ENCODE results near the gene GTF2IRD1. TPM values are rescaled to one million over a fixed set of nuclear protein-coding genes. Genes with fewer than 3 reads are reported as not detected.
A peak's percentile ranks its signal among the peaks of the same experiment; 100 is the strongest.

GTF2IRD1 gene
- total RNA-seq, 2 donors from 2014 or later, result not detected

DNA sequence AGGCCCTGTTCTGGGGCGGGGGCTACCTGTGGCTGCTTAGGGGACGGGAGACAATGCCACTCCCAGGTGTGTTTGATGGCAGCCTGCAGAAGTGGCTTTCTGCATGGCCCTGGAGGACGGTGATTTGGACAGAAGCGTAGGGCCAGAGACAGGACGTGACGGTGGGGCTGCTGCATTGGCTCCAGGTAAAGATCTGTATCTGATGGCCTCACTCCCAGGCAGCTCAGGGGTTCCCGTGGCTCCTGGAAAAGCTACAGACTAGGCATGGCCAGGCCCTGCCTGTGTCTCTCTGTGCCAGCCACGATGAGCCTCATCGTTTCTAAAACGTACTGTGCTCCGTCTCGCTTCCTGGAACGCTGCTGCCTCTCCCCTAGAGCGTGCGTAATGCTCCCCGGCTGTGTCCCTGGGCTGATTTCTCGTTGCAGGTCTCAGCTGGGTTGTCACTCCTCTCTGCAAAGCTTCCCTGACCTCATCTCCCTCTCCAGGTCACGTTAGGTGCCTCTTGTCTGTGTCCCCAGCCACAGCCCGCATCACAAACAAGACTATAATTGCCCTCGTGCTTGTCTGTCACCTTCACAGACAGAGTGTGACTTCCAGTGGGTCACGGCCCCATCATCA is 12.6 kb downstream of the GTF2IRD1 start:
- H3K36me3 Mint-ChIP-seq, result no peaks in the 10 kb centered on the region
- peak in 1 of 2 donors; percentile 18 for ATAC-seq
- DNase-seq (ENCODE audit: low spot score), result no peak
- H3K9me3 Mint-ChIP-seq, result no peaks in the 10 kb centered on the region
- H3K27ac Mint-ChIP-seq, result no peak overlapping the region
- H3K27me3 Mint-ChIP-seq, result peaks cover 0 to 2% of the 10 kb centered on the region in 2 donors
- H3K4me1 Mint-ChIP-seq (ENCODE audit: low read depth in 2 of 2), result no peaks in the 10 kb centered on the region
- H3K4me3 Mint-ChIP-seq, result no peak overlapping the region

GRCh38 chr7:74467876-74468275 is 14.2 kb downstream of the GTF2IRD1 start:
- no peaks in the 10 kb centered on the region for H3K9me3 Mint-ChIP-seq
- H3K27me3 Mint-ChIP-seq, result peaks cover 0 to 2% of the 10 kb centered on the region in 2 donors
- H3K4me3 Mint-ChIP-seq, result no peak overlapping the region

DNA sequence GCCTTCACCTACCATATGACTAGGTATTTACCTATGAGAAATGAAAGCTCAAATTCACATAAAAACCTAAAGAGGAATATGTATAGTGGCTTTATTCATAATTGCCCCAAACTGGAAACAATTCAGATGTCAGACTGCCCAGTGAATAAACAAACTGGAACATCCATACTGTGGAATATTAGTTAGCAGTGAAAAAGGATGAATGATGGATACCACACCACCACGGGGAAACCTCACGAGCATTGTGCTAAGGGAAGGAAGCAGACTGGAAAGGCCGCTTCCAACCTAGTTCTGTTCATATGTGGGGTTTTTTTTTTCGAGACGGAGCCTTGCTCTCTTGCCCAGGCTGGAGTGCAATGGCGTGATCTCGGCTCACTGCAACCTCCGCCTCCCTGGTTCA is 16.8 kb downstream of the GTF2IRD1 start:
- Mint-ChIP-seq H3K4me3 (no peak overlapping the region), H3K4me1 (ENCODE audit: low read depth in 2 of 2) (no peaks in the 10 kb centered on the region), H3K27ac (no peak overlapping the region), H3K36me3 (no peaks in the 10 kb centered on the region), H3K27me3 (no peaks in the 10 kb centered on the region), H3K9me3 (no peaks in the 10 kb centered on the region)
- ATAC-seq, result no peak
- no peak for DNase-seq (ENCODE audit: low spot score)

More at GRCh38 chr7:74467876-74468275, 14.2 kb downstream of the GTF2IRD1 start:
- H3K4me1 Mint-ChIP-seq (ENCODE audit: low read depth in 2 of 2), result no peaks in the 10 kb centered on the region
- H3K27ac Mint-ChIP-seq, result no peak overlapping the region
- H3K36me3 Mint-ChIP-seq, result no peaks in the 10 kb centered on the region
- ATAC-seq (no peak), DNase-seq (ENCODE audit: low spot score) (no peak)

- no peaks in the 10 kb centered on the region for H3K27me3 Mint-ChIP-seq
- H3K9me3 Mint-ChIP-seq, result no peaks in the 10 kb centered on the region
Measured at GRCh38 chr7:74473116-74473515, 19.4 kb downstream of the GTF2IRD1 start.

DNA sequence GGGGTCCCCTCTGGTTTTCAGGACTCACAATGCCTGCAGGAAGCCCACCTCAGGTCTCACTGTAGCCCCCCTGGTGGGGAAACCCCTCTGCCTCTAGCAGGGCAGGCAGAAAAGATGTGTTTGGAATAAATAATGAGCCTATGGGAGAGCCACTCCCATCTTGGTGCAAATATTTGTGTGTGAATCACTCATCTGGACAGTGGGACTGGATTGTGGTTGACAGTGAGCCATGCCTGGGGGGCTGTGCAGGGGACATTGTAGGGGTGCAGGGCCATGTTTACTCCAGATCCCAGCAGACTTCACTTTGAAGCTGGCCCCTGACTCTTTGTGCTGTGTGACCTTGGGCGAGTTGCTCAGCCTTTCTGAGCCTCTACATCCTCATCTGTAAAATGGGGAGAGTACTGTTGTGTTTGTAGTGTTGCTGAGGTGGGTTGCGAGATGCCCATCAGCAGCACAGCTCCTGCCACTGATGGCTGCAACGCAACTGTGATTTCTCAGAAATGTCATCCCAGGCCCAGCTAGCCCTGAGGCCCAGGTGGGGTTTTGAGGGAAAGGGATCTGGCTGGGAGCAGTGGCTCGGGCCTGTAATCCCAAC is 20.7 kb downstream of the GTF2IRD1 start:
- no peaks in the 10 kb centered on the region for H3K27me3 Mint-ChIP-seq
- ATAC-seq (peak in 1 of 2 donors; percentile 18), DNase-seq (ENCODE audit: low spot score) (no peak)
- no peak overlapping the region for H3K27ac Mint-ChIP-seq
- no peaks in the 10 kb centered on the region for H3K9me3 Mint-ChIP-seq
- H3K4me3 Mint-ChIP-seq, result no peak overlapping the region
- H3K4me1 Mint-ChIP-seq (ENCODE audit: low read depth in 2 of 2), result peaks cover 0 to 5% of the 10 kb centered on the region in 2 donors
- no peaks in the 10 kb centered on the region for H3K36me3 Mint-ChIP-seq

More at GRCh38 chr7:74473116-74473515, 19.4 kb downstream of the GTF2IRD1 start:
- H3K4me3 Mint-ChIP-seq, result no peak overlapping the region
- no peaks in the 10 kb centered on the region for H3K36me3 Mint-ChIP-seq
- peaks cover 0 to 3% of the 10 kb centered on the region in 2 donors for H3K4me1 Mint-ChIP-seq (ENCODE audit: low read depth in 2 of 2)
- DNase-seq (ENCODE audit: low spot score) (no peak), ATAC-seq (no peak)
- no peak overlapping the region for H3K27ac Mint-ChIP-seq

- peaks cover 0 to 8% of the 10 kb centered on the region in 2 donors for H3K4me1 Mint-ChIP-seq (ENCODE audit: low read depth in 2 of 2)
- H3K36me3 Mint-ChIP-seq, result no peaks in the 10 kb centered on the region
- H3K27ac Mint-ChIP-seq, result no peak overlapping the region
- ATAC-seq (no peak), DNase-seq (ENCODE audit: low spot score) (no peak)
- H3K9me3 Mint-ChIP-seq, result no peaks in the 10 kb centered on the region
- H3K4me3 Mint-ChIP-seq, result no peak overlapping the region
- H3K27me3 Mint-ChIP-seq, result peaks cover 0 to 2% of the 10 kb centered on the region in 2 donors
Measured at GRCh38 chr7:74475243-74475986, 21.7 kb downstream of the GTF2IRD1 start.

DNA sequence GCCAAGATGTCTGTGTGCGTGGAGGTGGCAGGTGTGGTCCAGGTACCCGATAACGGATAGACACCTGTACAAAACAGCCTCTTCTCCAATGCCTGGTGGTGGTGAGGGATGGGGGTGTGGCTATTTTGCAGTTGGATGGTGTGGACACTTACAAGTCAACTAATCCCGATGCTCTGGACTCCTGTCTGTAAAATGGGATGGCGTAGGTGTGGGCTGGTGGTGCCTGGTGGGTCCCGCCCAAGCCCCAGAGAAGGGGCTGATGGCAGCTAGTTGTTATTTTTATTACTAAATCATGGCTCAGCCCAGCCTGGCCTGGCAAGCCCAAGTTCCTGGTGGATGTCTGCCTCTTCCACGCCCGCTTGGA is 22.3 kb downstream of the GTF2IRD1 start:
- Mint-ChIP-seq H3K9me3 (no peaks in the 10 kb centered on the region), H3K36me3 (no peaks in the 10 kb centered on the region), H3K4me1 (ENCODE audit: low read depth in 2 of 2) (peaks cover 0 to 8% of the 10 kb centered on the region in 2 donors), H3K27me3 (peaks cover 0 to 2% of the 10 kb centered on the region in 2 donors), H3K27ac (no peak overlapping the region), H3K4me3 (no peak overlapping the region)
- ATAC-seq (no peak), DNase-seq (ENCODE audit: low spot score) (no peak)

DNA sequence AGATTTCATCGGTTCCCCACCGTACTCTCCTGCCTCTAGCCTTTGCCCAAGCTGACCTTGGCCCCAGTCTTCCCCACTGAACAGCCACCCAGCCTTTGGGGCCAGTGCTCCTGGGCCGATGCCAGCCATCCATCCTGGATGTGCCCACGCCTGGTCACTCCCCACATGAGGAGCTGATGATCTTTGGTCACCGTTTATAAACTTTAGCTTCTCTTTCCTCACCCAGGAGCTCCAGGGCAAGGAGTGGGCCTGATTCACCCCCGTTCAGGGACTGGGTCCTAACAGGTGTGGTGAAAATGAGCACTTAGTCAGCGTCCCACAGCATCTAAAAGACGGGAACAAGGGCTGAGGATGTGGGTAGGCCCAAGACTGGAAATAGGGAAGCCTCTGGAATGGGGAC is 22.9 kb downstream of the GTF2IRD1 start:
- Mint-ChIP-seq H3K36me3 (no peaks in the 10 kb centered on the region), H3K9me3 (no peaks in the 10 kb centered on the region), H3K27ac (no peak overlapping the region), H3K4me1 (ENCODE audit: low read depth in 2 of 2) (peaks cover 0 to 8% of the 10 kb centered on the region in 2 donors), H3K27me3 (peaks cover 0 to 2% of the 10 kb centered on the region in 2 donors), H3K4me3 (no peak overlapping the region)
- DNase-seq (ENCODE audit: low spot score) (no peak), ATAC-seq (no peak)

- Mint-ChIP-seq H3K27me3 (peaks cover 4 to 7% of the 10 kb centered on the region in 2 donors), H3K4me1 (ENCODE audit: low read depth in 2 of 2) (peaks cover 0 to 8% of the 10 kb centered on the region in 2 donors), H3K36me3 (no peaks in the 10 kb centered on the region)
Measured at GRCh38 chr7:74478671-74479065, 25.0 kb downstream of the GTF2IRD1 start.

GRCh38 chr7:74479066-74479781 is 25.5 kb downstream of the GTF2IRD1 start:
- ATAC-seq, result no peak
- no peaks in the 10 kb centered on the region for H3K9me3 Mint-ChIP-seq
- no peak overlapping the region for H3K27ac Mint-ChIP-seq
- no peak overlapping the region for H3K4me3 Mint-ChIP-seq
- DNase-seq (ENCODE audit: low spot score), result no peak
- peaks cover 0 to 8% of the 10 kb centered on the region in 2 donors for H3K4me1 Mint-ChIP-seq (ENCODE audit: low read depth in 2 of 2)
- peaks cover 4 to 7% of the 10 kb centered on the region in 2 donors for H3K27me3 Mint-ChIP-seq
- H3K36me3 Mint-ChIP-seq, result no peaks in the 10 kb centered on the region

More at GRCh38 chr7:74478671-74479065, 25.0 kb downstream of the GTF2IRD1 start:
- Mint-ChIP-seq H3K9me3 (no peaks in the 10 kb centered on the region), H3K27ac (no peak overlapping the region), H3K4me3 (no peak overlapping the region)
- no peak for DNase-seq (ENCODE audit: low spot score)
- no peak for ATAC-seq

DNA sequence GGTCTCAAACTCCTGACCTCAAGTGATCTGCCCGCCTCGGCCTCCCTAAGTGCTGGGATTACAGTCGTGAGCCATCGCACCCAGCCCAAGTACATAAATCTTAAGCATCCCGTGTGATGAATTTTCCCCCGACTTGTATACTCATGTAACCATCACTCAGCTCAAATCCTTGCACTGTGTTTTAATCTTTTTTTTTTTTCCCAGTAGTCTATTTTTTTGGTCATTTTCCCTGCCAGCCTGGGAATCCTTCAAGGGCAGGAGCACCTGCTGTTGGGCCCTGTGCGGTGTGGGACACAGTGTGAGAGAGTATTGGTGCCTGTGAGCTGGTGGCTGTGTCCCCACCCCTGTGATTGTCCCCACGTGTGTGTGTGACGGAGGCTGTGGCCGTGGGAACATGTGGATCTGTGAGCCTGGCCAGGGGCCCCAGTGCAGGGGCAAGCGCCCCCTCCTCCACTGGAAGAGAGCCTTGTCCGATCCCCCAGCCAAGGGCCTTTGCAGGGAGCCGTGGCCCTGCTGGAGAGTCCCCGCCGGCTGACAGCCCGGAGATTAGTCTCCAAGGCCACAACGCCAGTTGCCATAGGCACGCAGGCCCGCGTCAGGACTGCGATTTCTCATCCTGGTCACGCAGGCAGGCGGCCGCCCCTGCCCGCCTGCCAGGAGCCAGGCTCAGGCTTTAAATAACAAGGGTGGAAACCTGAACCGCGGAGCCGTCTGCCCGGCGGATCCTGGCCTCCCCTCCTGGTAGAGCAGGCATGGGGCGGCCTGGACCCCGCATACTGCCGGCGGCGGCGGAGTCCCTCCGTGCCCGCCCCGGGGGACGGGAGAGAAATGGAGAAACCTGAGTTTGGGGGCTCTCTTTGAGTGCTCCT is 26.5 kb downstream of the GTF2IRD1 start:
- peaks cover 4 to 7% of the 10 kb centered on the region in 2 donors for H3K27me3 Mint-ChIP-seq
- H3K4me3 Mint-ChIP-seq, result no peak overlapping the region
- DNase-seq (ENCODE audit: low spot score) (no peak), ATAC-seq (no peak)
- no peak overlapping the region for H3K27ac Mint-ChIP-seq
- H3K36me3 Mint-ChIP-seq, result no peaks in the 10 kb centered on the region
- H3K9me3 Mint-ChIP-seq, result no peaks in the 10 kb centered on the region
- peaks cover 0 to 8% of the 10 kb centered on the region in 2 donors for H3K4me1 Mint-ChIP-seq (ENCODE audit: low read depth in 2 of 2)

DNA sequence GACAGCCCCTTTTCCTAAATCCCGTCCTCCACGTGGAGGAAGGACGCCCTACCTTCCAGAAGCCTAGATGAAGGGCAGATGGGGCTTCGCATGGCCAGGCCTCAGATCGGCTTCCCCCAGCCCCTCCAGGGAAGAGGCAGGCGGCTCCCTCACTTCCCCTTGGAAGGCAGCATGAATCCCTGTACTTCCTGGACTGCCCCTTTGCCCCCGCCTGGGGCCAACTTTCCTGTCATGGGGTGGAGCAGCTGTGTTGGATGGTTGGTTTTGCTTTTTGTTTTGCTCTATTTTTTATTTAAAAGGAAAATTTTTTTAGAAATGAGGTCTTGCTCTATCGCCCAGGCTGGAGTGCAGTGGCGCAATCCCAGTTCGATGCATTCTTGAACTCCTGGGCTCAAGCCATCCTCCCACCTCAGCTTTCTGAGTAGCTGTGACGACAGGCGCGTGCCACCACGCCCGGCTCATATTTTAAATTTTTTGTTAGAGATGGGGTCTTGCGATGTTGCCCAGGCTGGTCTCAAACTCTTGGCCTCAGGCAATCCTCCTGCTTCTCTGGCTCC is 27.2 kb downstream of the GTF2IRD1 start:
- H3K9me3 Mint-ChIP-seq, result no peaks in the 10 kb centered on the region
- H3K4me3 Mint-ChIP-seq, result no peak overlapping the region
- DNase-seq (ENCODE audit: low spot score) (no peak), ATAC-seq (no peak)
- H3K4me1 Mint-ChIP-seq (ENCODE audit: low read depth in 2 of 2), result peaks cover 0 to 8% of the 10 kb centered on the region in 2 donors
- H3K27me3 Mint-ChIP-seq, result peaks cover 4 to 7% of the 10 kb centered on the region in 2 donors
- no peaks in the 10 kb centered on the region for H3K36me3 Mint-ChIP-seq
- no peak overlapping the region for H3K27ac Mint-ChIP-seq

Data from natural killer cell treated with Interleukin-12 subunit alpha and Interleukin-12 subunit beta and Interleukin-15 and Interleukin-18, amount 100 ng/mL, for 72 hours (primary cell).